ENCODE results near the gene NDUFAB1.
"Not testable (repeated sequence)": the region's sequence is repeated elsewhere in the genome, so short reads cannot be mapped to it uniquely, and the experiment has no call there.

The NDUFAB1 gene

DNA sequence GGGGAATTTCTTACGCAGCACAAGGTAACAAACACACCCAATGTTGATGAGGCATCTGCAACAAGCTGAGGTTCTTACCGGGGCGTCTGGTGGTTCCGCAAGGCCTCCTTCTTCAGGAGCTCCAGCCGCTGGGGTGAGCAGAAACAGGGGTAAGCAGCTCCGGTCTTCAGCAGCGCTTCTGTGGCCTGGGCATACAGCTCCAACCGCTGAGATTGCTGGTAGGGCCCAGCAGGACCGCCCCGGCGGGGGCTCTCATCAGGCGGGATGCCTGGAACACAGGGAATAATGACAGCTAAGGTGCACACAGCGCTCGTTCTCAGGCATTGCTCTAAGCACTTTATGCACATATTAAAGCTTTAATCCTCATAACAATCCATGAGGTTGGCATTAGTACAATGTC, 51.7 kb downstream of the NDUFAB1 start:
- DNase-seq: no peak

DNA sequence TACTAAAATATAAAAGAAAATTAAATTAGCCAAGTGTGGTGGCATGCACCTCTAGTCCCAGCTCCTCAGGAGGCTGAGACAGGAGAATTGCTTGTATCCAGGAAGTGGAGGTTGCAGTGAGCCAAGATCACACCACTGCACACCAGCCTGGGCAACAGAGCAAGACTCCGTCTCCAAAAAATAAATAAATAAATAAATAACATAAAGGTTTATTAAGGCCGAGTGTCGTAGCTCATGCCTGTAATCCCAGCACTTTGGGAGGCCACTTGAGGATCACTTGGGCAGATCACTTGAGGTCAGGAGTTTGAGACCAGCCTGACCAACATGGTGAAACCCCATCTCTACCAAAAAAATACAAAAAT, 55.3 kb downstream of the NDUFAB1 start:
- not testable (repeated sequence) for DNase-seq

DNA sequence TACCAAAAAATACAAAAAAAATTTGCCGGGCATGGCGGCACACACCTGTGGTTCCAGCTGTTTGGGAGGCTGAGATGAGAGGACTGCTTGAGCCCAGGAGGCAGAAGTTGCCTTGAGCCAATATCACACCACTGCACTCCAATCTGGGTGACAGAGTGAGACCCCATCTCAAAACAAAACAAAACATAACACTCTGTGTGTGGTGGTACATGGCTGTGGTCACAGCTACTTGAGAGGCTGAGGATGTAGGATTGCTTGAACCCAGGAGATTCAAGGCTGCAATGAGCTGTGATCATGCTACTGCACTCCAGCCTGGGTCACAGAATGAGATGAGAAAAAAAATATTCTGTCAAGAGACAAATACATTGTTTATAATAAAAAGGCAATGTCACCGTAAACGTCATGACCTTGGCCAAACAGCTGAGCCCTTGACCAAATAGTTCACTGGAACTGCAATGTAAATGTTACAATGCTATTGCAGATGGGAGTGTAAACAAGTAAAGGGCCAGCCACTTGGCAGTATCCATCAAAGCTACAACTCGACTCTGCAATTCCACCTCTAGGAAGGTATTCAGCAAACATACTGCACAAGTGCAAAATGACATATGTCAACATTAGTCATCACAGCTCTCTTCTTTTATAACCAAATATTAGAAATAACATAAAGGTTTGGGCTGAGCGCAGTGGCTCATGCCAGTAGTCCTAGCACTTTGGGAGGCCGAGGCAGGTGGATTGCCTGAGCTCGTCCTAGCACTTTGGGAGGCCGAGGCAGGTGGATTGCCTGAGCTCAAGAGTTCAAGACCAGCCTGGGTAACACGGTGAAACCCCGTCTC, 55.9 kb downstream of the NDUFAB1 start:
- DNase-seq: no peak

DNA sequence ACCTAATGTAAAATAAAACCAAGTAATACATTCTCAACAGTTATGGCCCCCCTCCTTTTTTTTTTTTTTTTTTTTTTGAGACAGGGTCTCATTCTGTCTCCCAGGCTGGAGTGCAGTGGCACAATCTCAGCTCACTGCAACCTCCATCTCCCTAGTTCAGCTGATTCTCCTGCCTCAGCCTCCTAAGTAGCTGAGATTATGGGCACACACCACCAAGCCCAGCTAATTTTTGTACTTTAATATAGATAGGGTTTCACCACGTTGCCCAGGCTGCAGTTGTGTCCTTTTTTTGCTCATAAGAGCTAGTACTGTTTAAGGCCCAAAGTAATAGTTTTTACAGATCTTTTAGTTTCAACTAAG, 57.2 kb downstream of the NDUFAB1 start:
- no peak for DNase-seq

DNA sequence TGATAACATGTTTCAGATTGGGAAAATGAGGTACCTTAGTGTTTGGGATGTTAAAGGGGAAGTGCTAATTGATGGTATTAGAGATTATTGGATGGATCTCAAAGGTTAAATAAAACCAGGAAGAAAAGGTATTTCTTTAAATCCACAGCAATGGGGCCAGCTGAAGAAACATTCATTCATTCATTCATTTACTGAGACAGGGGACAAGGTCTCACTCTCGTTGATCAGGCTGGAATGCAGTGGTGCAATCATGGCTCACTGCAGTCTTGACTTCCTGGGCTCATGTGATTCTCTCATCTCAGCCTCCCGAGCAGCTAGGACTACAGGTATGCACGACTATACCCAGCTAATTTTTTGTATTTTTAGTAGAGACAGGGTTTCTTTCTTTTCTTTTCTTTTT, 58.7 kb downstream of the NDUFAB1 start:
- no peak for DNase-seq

DNA sequence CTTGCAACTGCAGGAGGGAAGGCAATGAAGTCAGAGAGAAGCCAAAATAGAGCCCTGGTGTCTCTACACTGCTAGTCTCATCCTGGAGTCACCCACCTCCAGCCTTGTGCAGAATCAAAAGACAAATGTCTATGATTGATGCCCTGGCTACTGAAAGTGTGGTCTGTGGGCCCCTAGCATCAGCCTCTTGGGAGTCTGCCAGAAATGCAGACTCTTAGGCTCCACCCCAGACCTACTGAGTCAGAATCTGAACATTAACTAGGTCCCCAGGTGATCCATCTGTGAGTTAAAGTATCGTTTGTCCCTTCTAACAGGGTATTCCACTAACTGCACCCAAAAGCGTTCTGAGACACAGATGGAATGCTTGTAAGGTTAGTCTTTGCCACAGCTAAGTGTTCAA, 60.2 kb downstream of the NDUFAB1 start:
- no peak for DNase-seq

DNA sequence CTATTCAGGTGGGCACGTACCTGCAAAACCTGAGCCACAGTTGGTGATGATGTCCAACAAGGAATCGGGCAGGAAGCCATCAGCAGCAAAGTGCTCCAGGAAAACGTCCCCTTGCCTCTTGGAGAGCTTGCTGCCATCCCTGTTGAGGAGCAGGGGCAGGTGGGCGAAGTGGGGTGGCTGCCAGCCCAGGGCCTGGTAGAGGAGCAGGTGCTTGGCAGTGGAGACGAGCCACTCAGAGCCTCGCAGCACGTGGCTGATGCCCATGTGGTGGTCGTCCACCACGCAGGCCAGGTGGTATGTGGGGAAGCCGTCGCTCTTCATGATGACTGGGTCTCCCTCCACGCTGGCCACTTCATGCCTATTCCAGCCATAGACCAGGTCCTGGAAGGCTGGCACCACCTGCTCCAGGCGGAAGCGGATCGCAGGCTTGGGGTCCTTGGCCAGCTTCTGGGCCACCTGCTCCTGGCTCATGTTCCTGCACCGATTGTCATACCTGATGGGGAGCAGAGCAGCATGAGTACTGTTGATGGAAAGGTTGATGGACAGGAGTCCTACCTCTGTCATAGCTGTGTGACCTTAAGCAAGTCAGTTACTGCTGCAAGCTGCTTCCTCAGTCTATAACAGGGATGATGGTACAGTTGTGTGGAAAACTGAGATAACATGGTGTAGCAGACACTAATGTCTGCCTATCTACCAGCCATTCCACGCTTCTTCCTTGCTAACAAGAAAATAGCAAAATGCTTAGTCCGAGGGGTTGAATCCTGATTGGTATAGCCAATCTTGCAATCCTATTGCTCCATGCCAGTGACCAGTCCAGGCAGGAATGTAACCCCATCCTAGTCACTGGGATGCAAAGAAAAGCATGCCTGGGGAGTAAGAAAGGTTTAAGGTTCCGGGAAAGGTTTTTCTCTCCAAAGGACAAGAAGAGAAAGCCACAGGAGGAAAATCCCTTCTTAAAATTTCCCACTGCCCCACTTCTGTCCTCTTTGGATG, 61.0 kb downstream of the NDUFAB1 start:
- DNase-seq: no peak

DNA sequence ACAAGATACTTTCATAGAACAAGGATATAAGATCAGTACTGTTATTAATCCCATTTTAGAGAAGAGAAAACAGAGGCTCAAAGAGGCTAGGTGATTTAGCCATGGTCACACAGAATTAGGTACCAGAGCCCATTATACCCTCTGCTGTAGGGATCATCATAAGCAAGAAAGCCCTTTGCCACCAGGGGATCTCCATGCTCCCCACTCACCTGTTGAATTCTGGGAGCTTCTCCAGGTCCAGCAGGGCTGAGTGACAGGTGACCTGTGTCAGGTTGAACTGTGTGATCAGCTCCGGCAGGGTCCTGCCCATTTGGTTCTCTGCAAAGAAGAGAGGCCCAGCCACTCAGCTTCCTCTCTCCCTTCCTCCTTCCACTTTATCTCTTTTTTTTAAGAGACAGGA, 63.7 kb downstream of the NDUFAB1 start:
- no peak for DNase-seq
